Mononuclear cell (primary cell): ENCODE data around the gene PTPN11. TPM values are rescaled to one million over a fixed set of nuclear protein-coding genes. Genes with fewer than 3 reads are reported as not detected.
"Not testable (repeated sequence)": the region's sequence is repeated elsewhere in the genome, so short reads cannot be mapped to it uniquely, and the experiment has no call there.

Experiments used
- H3K27me3 ChIP-seq: 2 replicates; pipeline ENCODE4 v1.6.0; 2011; ENCODE audit warnings: low read length, control low read depth; ENCODE audit not compliant: insufficient read depth
- H3K4me1 ChIP-seq: 2 replicates; pipeline ENCODE4 v1.5.1; 2011; ENCODE audit warnings: mild to moderate bottlenecking, low read length, control low read depth; ENCODE audit not compliant: insufficient read depth
- H3K4me3 ChIP-seq: 2 replicates; pipeline ENCODE4 v1.5.1; 2011; ENCODE audit warnings: mild to moderate bottlenecking, low read length, moderate library complexity
- H3K9me3 ChIP-seq: 2 replicates; pipeline ENCODE4 v1.5.1; 2011; ENCODE audit warnings: low read depth, mild to moderate bottlenecking, control low read depth, low read length
- total RNA-seq: library from RNA; depleted of rRNA; stranded (reverse); fragments of >200 nt; gene quantifications from one replicate; pipeline ENCODE4 v1.2.3, GENCODE V29; 2012

The PTPN11 gene
- total RNA-seq, 1 donor: 49.2 TPM

- peaks cover 31% of the 10 kb centered on the region for H3K4me1 ChIP-seq
- H3K4me3 ChIP-seq: no peak overlapping the region
- H3K27me3 ChIP-seq: no peaks in the 10 kb centered on the region
- no peaks in the 10 kb centered on the region for H3K9me3 ChIP-seq
Measured at GRCh38 chr12:112422531-112422930, 3.8 kb downstream of the PTPN11 start.

GRCh38 chr12:112424126-112424525, 5.4 kb downstream of the PTPN11 start:
- Histone ChIP-seq H3K4me3 (no peak overlapping the region), H3K4me1 (peaks cover 23% of the 10 kb centered on the region), H3K27me3 (no peaks in the 10 kb centered on the region), H3K9me3 (no peaks in the 10 kb centered on the region)

- H3K9me3 ChIP-seq: no peaks in the 10 kb centered on the region
- no peaks in the 10 kb centered on the region for H3K27me3 ChIP-seq
- H3K4me1 ChIP-seq: peaks cover 8% of the 10 kb centered on the region
- H3K4me3 ChIP-seq: no peak overlapping the region
Measured at GRCh38 chr12:112425582-112426382, 7.0 kb downstream of the PTPN11 start.

- H3K4me3 ChIP-seq: no peak overlapping the region
- no peaks in the 10 kb centered on the region for H3K27me3 ChIP-seq
- H3K9me3 ChIP-seq: no peaks in the 10 kb centered on the region
- no peaks in the 10 kb centered on the region for H3K4me1 ChIP-seq
Measured at GRCh38 chr12:112427760-112428159, 9.0 kb downstream of the PTPN11 start.

GRCh38 chr12:112430929-112431328, 12.2 kb downstream of the PTPN11 start:
- Histone ChIP-seq H3K4me3 (no peak overlapping the region), H3K27me3 (no peaks in the 10 kb centered on the region)

GRCh38 chr12:112431965-112432364, 13.2 kb downstream of the PTPN11 start:
- no peak overlapping the region for H3K4me3 ChIP-seq
- H3K9me3 ChIP-seq: no peaks in the 10 kb centered on the region
- H3K27me3 ChIP-seq: no peaks in the 10 kb centered on the region
- H3K4me1 ChIP-seq: no peaks in the 10 kb centered on the region

More at GRCh38 chr12:112430929-112431328, 12.2 kb downstream of the PTPN11 start:
- Histone ChIP-seq H3K9me3 (no peaks in the 10 kb centered on the region), H3K4me1 (no peaks in the 10 kb centered on the region)

GRCh38 chr12:112433551-112433950, 14.8 kb downstream of the PTPN11 start:
- no peak overlapping the region for H3K4me3 ChIP-seq
- no peaks in the 10 kb centered on the region for H3K9me3 ChIP-seq
- H3K27me3 ChIP-seq: no peaks in the 10 kb centered on the region
- no peaks in the 10 kb centered on the region for H3K4me1 ChIP-seq

GRCh38 chr12:112438645-112439044, 19.9 kb downstream of the PTPN11 start:
- not testable (repeated sequence) for H3K4me3 ChIP-seq, H3K4me1 ChIP-seq, H3K9me3 ChIP-seq, H3K27me3 ChIP-seq

- no peaks in the 10 kb centered on the region for H3K27me3 ChIP-seq
- H3K4me3 ChIP-seq: no peak overlapping the region
- no peaks in the 10 kb centered on the region for H3K4me1 ChIP-seq
- no peaks in the 10 kb centered on the region for H3K9me3 ChIP-seq
Measured at GRCh38 chr12:112439769-112440168, 21.0 kb downstream of the PTPN11 start.

- H3K9me3 ChIP-seq, H3K4me3 ChIP-seq, H3K4me1 ChIP-seq, H3K27me3 ChIP-seq: not testable (repeated sequence)
Measured at GRCh38 chr12:112440653-112441052, 21.9 kb downstream of the PTPN11 start.

- Histone ChIP-seq H3K27me3 (no peaks in the 10 kb centered on the region), H3K4me3 (no peak overlapping the region), H3K9me3 (no peaks in the 10 kb centered on the region), H3K4me1 (peaks cover 12% of the 10 kb centered on the region)
Measured at GRCh38 chr12:112443916-112444315, 25.2 kb downstream of the PTPN11 start.

GRCh38 chr12:112446008-112446725, 27.4 kb downstream of the PTPN11 start:
- no peak overlapping the region for H3K4me3 ChIP-seq
- H3K9me3 ChIP-seq: no peaks in the 10 kb centered on the region
- peaks cover 12% of the 10 kb centered on the region for H3K4me1 ChIP-seq
- H3K27me3 ChIP-seq: no peaks in the 10 kb centered on the region

- Histone ChIP-seq H3K27me3 (no peaks in the 10 kb centered on the region), H3K9me3 (no peaks in the 10 kb centered on the region), H3K4me1 (peaks cover 12% of the 10 kb centered on the region), H3K4me3 (no peak overlapping the region)
Measured at GRCh38 chr12:112447106-112447505, 28.4 kb downstream of the PTPN11 start.

GRCh38 chr12:112448165-112448564, 29.4 kb downstream of the PTPN11 start:
- peaks cover 12% of the 10 kb centered on the region for H3K4me1 ChIP-seq
- H3K9me3 ChIP-seq, H3K27me3 ChIP-seq, H3K4me3 ChIP-seq: not testable (repeated sequence)

- H3K27me3 ChIP-seq: no peaks in the 10 kb centered on the region
- no peaks in the 10 kb centered on the region for H3K9me3 ChIP-seq
Measured at GRCh38 chr12:112450725-112451124, 32.0 kb downstream of the PTPN11 start.

GRCh38 chr12:112456029-112456428, 37.3 kb downstream of the PTPN11 start:
- Histone ChIP-seq H3K4me1 (no peaks in the 10 kb centered on the region), H3K27me3 (no peaks in the 10 kb centered on the region), H3K4me3 (no peak overlapping the region), H3K9me3 (no peaks in the 10 kb centered on the region)

More at GRCh38 chr12:112450725-112451124, 32.0 kb downstream of the PTPN11 start:
- H3K4me1 ChIP-seq: peaks cover 12% of the 10 kb centered on the region
- no peak overlapping the region for H3K4me3 ChIP-seq
